GM19238 (cell line): Measurements from ENCODE around the gene RNASE11.
"Not testable (repeated sequence)": the region's sequence is repeated elsewhere in the genome, so short reads cannot be mapped to it uniquely, and the experiment has no call there.

ENCODE experiments used
- DNase-seq: peaks from one replicate; pipeline ENCODE4 v3.0.0; 2011; ENCODE audit warnings: low spot score; ENCODE audit not compliant: insufficient read length

Gene RNASE11

DNA sequence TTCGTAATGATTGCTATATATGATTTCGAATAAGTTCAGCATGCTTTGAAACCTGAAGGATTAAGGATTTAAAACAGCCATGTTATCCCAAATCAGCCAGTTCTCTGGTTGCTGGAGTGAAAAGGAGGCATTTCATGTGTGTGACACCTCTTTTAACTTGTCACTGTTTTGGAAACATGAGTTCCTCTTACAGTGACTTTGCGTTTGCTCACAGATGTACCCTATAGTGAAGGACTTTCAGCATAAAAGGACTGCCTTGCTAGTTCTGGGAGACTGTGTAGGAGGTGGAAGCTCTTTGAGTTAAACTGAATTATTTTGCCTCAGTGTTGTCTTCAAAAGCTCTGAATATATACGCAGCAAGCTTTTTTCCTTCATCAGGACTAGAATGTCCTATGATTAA is 7.6 kb downstream of the RNASE11 start:
- no peak for DNase-seq

DNA sequence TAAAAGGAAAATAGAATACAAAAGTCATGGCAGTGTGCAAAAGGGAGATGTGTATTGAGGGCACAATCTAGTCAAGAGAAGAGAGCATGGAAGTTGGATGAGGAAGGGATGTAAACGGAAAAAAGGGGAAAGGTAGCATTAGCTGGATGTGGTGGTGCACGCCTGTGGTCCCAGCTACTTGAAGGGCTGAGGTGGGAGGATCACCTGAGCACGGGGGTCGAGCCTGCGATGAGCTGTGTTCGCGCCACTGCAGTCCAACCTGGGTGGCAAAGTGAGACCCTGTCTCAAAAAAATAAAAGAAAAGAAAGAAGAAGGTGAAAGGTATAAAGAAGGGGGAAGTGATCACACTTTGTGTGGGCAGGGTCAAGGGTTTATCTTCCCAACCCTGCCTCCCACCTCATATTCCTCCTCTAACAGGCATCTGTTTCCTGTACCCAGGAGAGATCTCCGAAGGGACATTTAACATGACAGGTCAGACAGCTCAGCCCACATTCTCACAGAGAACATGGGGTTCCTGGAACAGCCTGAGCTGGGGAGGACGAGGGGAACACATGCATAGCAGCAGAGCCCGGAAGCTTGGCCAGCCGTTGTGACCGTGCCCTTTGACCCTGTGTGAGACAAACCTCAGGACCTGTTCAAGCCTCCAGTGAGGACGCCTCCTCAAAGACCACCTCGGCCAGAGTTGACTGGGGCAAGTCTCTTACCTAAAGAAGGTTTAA is 8.9 kb downstream of the RNASE11 start:
- no peak for DNase-seq

DNA sequence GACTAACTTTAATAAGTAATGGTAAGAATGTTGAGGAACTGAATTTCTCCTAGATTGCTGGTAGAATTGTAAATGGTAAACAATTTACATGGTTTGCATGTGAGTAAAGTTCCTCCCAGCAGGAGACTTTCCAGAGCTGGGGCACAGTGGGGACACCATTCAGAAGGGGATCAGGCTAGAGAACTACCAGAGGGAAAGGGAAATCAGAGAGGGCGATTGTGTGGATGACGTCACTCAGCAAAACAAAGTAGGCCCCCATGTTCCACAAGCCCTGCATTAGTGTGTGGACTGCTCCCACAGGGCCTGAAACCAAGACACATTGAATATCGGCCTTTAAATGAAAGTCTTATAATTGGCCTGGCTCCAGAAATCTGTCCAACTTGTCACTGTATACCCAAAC is 9.5 kb downstream of the RNASE11 start:
- DNase-seq: no peak

DNA sequence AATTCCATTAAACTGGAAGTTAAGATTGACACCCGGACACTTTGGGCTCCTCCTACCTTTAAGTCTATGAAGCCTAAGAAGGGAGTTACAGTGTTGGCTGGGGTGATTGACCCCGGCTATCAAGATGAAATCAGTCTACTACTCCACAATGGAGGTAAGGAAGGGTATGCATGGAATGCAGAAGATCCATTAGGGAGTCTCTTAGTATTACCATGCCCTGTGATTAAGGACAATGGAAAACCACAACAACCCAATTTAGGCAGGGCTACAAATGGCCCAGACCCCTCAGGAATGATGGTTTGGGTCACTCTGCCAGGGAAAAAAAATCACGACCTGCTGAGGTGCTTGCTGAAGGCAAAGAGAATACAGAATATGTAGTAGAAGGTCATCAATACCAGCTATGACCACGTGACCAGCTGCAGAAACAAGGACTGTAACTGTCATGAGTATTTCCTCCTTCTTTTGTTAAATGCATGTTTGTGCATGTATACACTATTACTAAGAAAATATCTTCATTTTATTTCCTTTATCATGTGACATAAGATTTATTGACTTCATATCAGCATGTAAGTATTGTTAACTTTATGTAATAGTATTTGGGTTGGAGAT is 15.3 kb downstream of the RNASE11 start:
- not testable (repeated sequence) for DNase-seq

DNA sequence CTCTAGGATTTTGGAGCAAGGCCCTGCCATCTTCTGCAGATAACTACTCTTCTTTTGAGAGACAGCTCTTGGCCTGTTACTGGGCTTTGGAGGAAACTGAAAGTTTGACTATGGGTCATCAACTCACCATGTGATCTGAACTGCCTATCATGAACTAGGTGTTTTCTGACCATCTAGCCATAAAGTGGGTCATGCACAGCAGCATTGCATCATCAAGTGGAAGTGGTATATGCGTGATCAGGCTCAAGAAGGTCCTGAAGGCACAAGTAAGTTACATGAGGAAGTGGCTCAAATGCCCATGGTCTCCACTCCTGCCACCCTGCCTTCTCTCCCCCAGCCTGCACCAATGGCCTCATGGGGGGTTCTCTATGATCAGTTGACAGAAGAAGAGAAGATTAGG is 17.1 kb downstream of the RNASE11 start:
- not testable (repeated sequence) for DNase-seq

DNA sequence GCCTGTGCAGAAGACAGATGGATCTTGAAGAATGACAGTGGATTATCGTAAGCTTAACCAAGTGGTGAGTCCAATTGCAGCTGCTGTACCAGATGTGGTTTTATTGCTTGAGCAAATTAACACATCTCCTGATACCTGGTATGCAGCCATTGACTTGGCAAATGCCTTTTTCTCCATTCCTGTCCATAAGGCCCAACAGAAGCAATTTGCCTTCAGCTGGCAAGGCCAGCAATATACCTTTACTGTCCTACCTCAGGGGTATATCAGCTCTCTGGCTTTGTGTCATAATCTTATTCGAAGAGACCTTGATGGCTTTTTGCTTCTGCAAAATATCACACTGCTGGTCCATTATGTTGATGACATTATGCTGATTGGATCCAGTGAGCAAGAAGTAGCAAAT is 17.9 kb downstream of the RNASE11 start:
- not testable (repeated sequence) for DNase-seq

DNA sequence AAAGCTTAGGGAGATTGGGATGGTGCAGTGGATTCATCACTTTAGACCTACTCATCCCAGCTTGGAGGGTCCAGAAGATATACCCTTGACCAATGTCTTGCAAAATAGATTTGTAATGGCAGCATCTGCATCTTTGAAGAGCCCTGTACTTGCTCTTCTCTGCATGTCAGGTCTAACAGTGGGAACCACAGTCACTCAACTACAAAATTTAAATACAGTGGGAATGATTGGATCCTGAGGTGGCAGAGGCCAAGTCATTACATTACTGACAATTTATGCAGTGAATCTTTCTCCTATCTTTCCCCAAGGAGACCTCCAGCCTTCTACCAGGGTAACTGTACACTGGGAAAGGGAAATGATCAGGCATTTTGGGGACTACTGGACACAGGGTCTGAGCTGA is 18.7 kb downstream of the RNASE11 start:
- DNase-seq: no peak

DNA sequence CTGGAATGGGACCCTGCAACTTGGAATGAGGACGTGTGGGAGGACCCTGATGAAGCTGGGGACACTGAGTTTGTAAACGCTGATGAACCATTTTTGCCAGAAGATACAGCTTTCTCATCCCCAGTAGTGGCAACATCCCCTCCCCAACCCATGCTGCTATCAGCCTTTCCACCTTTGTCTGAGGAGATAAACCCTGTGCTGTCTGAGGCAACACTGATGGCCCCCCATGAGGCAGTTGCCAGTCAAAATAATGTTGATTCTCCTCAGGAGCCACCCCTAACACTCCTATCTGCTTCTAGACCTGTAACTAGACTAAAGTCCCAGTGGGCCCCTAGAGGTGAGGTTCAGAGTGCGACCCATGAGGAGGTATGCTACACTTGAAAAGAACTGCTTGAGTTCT is 19.4 kb downstream of the RNASE11 start:
- DNase-seq: no peak

DNA sequence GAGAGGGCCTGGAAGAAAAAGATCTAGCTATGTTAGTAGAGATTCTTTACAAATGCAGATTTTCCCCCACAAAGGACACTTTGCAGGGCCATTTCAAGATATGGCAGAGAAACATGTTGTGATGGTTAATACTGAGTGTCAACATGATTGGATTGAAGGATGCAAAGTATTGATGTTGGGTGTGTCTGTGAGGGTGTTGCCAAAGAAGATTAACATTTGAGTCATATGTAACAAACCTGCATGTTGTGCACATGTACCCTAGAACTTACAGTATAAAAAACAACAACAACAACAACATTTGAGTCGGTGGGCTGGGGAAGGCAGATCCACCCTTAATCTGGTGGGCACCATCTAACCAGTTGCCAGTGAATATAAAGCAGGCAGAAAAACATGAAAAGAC is 20.6 kb downstream of the RNASE11 start:
- DNase-seq: not testable (repeated sequence)

DNA sequence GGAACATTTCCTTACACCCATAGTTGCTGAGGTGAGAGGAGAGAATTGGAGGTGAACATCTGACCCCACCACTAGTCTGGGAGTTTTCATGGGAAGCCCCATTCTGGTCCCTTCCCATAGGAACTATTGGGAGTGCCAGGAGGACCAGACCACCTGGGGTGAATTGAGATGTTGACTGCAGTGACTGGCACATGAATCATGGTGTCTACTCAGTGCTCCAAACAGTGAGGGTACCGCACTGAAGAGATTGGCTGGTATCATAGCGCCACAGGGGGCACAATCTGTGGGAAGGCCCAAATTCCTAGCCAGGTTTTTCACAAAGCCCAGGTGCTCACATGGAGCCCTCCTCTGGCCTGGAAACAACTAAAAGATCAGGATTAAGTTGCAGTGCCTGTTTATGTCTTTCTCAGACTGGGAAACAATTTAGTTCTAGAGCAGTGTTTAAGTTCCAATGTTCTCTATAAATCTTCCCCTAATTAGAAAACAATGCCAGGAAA is 23.3 kb downstream of the RNASE11 start:
- DNase-seq: no peak

DNA sequence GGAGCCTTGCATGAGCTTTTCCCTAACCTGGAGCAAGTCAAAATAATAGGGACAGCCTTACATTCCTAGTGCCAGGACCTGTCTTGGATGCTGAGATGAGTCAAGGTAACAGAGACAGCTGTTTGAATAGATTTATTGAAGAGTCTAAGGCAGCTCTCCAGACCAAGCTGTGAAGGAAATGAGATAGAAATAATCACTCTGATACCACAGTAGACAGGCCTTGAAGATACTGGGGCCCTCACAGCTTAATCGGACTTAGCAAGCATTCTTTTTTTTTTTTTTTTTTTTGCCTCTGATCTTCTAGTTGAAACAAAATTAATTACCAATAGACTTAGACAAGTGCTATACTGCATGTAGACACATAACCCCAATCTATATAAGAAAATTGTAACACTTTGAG is 23.8 kb downstream of the RNASE11 start:
- DNase-seq: no peak

DNA sequence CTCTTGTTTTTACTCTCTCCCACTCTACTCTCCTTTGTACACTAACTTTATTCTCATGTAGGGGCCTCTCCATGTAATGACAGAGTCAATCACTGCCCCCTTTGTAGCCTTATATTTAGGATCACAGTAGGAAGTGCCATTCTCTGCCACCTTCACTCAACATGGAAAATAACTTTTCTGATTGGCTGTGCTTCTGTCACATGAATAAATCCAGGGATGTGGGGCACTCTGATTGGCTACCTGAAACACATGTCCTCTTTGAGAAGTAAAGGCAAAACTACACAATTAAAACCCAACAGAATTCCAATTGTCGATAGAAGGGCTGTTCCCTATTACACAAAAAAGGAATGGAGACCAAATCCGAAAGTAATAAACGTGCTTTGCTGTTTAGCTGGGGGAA is 26.8 kb downstream of the RNASE11 start, which contains the start of gene RNASE9:
RNASE9 (minus strand) TSS at position 87 of the 400 bp plus-strand sequence.
- DNase-seq: no peak

DNA sequence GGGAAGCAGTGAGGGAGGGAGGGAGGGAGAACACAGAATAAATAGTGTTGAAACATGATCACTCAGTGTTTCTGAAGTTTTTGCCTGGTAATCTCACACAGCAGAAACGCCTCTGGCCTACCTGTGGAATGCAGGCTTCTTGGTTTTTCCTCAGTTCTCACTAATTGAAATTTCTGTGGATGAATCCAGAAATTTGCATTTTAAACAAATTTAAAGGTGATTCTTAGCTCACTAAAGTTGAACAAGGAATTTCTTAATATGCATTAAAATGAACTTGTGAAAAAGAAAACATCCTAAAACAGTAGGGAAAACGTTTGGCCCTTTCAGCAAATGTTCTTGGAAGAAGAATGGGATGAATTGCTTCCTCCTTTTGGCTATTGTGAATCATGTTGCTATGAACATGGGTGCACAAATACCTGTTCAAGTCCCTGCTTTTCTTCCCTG is 28.3 kb downstream of the RNASE11 start:
- DNase-seq: no peak

DNA sequence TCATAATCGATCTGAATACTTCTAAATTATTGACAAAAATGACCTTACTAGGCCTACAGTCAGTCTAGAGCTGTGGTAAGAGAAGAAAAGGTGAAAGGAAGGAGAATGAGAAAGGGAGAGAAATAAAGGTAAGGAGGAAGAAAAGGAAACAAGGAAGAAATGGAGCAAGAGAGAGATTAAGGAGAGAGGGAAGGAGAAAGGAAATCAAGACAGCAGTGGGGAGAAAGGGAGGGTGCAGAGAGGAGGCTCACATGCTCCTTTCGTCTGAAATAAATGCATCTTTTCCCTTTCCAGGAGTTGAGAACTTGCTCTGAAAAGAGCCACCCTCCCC is 30.6 kb downstream of the RNASE11 start:
- no peak for DNase-seq

DNA sequence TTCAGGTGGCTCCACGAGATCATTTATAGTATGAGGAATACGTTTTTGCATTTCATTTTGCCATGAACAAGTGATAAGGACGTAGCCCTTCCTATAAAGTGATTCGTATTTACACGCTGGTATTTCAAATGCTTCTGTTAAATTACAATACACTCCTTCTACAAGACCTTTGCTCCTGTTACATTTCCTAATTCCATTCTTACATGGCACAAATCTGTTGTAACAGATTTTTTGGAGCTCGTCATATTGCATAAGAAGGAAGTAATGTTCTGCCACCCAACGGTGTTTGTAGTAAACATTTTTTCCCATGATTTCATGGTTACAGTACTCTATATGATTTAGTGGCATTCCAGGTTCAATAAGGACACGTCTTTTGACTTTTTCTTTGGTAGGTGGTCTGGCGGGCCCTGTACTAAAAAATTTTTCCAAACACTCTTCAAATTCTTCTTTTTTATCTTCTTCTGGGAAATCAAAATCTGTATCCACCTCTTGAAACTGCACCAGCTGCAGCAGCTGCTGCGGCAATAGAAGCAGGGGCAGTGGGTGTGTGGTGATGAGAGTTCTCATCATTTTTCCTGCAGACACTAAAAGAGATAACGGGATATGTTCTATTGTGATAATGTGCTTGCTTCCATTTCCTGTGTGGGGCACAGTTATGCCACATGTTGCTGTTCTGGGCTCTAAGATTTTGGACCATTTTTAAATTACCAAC is 31.1 kb downstream of the RNASE11 start:
- no peak for DNase-seq

DNA sequence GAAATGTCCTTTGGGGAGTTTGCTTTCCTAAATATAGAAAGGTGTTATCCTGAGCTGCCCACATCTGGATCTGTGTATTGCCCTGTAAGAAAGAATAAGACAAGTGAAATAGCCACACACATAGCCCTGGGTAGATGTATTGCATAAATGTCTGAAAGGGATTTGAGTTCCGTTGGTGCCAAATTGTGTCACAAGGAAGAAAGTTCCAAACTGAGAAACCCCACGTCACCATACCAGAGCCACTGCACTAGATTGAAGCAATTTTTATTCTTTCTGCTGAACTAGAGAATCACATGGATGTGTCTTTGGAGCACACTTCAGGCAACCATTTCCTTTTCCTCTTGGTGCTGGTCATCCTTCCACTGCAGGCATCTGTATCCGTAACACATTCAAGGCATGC is 32.0 kb downstream of the RNASE11 start:
- DNase-seq: no peak

DNA sequence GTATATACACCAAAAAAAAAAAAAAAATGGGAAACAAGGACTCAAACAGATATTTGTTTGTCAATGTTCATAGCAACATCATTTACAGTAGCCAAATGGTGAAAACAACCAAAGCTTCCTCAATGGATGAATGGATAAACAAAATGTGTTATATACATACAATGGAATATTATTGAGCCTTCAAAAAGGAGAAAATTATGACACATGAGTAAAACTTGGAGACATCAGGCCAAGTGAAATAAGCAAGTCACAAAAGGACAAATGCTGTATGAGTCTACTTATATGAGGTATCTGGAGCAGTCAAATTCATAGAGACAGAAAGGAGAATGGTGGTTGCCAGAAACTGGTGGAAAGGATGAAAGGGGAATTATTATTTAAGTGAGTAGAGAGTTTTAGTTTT is 34.8 kb downstream of the RNASE11 start:
- DNase-seq: no peak

DNA sequence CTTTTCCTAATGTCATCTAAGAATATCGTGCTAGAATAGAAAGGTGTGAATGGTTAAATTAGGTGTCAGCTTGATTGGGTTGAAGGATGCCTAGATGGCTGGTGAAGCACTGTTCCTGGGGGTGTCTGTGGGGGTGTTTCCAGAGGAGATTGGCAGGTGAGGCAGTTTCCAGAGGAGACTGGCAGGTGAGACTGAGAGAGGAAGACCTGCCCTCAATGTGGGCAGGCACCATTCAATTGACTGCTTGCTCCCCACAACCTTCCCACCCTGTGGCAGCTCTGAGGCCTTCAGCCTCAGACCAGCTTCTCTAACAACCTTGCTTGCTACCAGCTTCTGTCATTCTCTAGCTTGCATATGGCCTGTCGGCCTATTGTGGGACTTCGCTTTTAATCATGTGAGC is 36.2 kb downstream of the RNASE11 start:
- no peak for DNase-seq

DNA sequence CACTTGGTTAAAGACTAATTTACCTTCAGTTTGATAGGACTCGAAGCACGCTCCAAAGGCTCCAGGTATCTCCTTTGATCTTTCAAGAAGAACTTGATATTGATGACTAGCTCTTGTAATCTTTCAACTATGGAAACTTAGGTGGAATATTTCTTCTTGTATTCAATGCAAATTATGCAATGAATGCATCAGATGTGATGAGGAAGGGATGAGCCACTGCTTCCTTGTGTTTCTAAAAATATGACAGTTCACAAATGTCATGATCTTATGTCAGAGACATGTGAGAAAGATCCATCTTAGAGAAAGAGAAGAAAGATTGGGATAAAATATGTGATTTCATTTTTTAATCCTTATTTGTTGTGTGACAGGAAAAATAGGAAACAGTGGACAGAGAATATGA is 36.9 kb downstream of the RNASE11 start:
- no peak for DNase-seq

DNA sequence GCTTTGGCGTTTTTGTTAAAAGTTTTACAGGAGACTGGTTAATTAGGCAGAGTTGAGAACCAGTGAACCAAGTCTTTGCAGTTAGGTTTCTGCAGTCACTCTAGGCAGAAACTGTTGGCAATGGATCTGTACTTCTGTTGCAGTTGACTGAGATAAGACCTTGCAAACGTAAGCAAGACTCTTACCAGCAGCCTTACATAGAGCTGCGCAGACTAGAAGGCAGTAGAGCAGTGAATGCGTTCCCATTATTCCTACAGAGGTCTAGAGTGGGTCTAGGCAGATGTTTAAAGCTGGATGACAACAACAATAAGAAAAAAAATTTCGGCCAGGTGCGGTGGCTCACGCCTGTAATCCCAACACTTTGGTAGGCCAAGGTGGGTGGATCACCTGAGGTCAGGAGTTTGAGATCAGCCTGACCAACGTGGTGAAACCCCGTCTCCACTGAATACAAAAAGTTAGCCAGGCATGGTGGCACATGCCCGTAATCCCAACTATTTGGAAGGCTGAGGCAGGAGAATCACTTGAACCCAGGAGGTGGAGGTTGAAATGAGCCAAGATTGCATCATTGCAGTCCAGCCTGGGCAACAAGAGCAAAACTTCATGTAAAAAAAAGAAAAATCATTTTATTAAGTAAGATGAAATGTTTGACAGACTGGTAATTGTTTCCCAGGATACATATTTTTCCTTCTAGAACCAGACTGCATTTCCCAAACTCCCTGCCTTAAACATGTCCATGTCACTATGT is 39.2 kb downstream of the RNASE11 start:
- DNase-seq: no peak

DNA sequence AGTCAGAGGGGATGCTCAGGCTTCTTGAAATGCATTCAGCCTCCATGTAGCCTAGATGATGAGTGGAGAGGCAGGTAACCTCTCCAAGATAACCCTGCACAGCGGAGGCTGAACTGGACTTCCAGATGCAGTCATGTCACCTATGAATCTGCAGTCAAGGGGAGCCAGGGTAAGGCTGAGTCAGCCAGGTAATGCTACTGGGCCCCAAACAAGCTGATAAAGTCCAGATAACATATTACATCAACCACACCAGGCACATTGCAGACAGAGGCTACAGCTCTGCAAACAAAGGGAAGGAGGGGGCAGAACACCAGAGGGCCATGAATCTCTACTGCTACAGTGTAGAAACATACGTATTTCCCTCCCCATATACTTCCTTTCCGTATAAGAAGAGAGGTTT is 40.9 kb downstream of the RNASE11 start:
- DNase-seq: no peak

DNA sequence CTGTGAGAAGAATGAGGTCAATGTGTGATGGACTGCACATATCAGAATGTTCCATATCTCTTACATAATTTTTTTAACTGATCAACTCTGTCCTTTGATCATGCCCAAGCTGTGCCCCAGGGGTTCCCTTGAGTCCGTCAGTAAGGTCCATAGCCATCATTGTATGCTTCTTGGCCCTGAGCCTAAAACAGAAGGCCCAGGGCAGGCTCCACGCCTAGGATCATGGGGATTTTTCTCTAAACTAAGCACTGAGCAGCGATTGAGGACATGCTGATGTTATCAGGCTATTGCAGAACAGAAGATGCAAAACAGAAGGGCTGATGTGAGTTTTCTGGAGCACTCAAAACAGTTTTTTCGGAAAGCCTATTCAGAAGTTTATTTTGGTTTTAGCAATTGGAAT is 47.9 kb downstream of the RNASE11 start:
- DNase-seq: no peak
